Keratinocyte (primary cell): ENCODE measurements around the gene B9D1. TPM values are rescaled to one million over a fixed set of nuclear protein-coding genes. Genes with fewer than 3 reads are reported as not detected.

Source experiments
- DNase-seq: peaks from one replicate; pipeline ENCODE4 v3.0.0-alpha.2; 2011; ENCODE audit warnings: low read depth, missing footprints, low spot score
- FAIRE-seq: peaks from 2 replicates; lab custom pipeline; 2011; peaks lifted over from hg19 to GRCh38; lab: Jason Lieb, UNC
- H2AFZ ChIP-seq: 2 replicates; pipeline ENCODE4 v1.6.0; 2012; ENCODE audit warnings: low read length, control low read depth, inconsistent platforms; ENCODE audit not compliant: control insufficient read depth
- H3K27ac ChIP-seq: 2 replicates; pipeline ENCODE4 v1.5.1; 2011; ENCODE audit warnings: low read length; ENCODE audit not compliant: control insufficient read depth, insufficient read depth
- H3K27me3 ChIP-seq: 3 replicates; pipeline ENCODE4 v1.6.0; 2011; ENCODE audit warnings: low read length; ENCODE audit not compliant: control insufficient read depth, insufficient read depth; ENCODE audit errors: extremely low read depth
- H3K36me3 ChIP-seq, 2 experiments: 2 replicates in 1 of 2; 3 replicates in 1 of 2; pipeline ENCODE4 v1.5.1; 2011; ENCODE audit warnings: low read length in 2 of 2, mild to moderate bottlenecking in 1 of 2; ENCODE audit not compliant: control insufficient read depth in 2 of 2, insufficient read depth in 2 of 2; ENCODE audit errors: extremely low read depth in 1 of 2
- H3K4me1 ChIP-seq: 3 replicates; pipeline ENCODE4 v1.5.1; 2011; ENCODE audit warnings: low read length; ENCODE audit not compliant: control insufficient read depth, insufficient read depth; ENCODE audit errors: extremely low read depth
- H3K4me2 ChIP-seq: 3 replicates; pipeline ENCODE4 v1.6.0; 2011; ENCODE audit warnings: low read depth, low read length; ENCODE audit not compliant: control insufficient read depth, insufficient read depth; ENCODE audit errors: extremely low read depth
- H3K4me3 ChIP-seq, 3 experiments: fragments of 200-600 bp in 1 of 3; sonication (generic) in 1 of 3; 2 replicates in 2 of 3; 3 replicates in 1 of 3; pipeline ENCODE4 v1.5.1; 2011 to 2016; ENCODE audit warnings: low read length in 3 of 3, mild to moderate bottlenecking in 3 of 3, control low read depth in 2 of 3, inconsistent platforms in 1 of 3, low read depth in 1 of 3, mixed read lengths in 1 of 3, mixed run types in 1 of 3, moderate library complexity in 1 of 3; ENCODE audit not compliant: control insufficient read depth in 2 of 3, insufficient read depth in 2 of 3; ENCODE audit errors: extremely low read depth in 1 of 3
- H3K79me2 ChIP-seq: 2 replicates; pipeline ENCODE4 v1.6.0; 2012; ENCODE audit warnings: low read length; ENCODE audit not compliant: control insufficient read depth, insufficient read depth
- H3K9ac ChIP-seq: 3 replicates; pipeline ENCODE4 v1.6.0; 2011; ENCODE audit warnings: low read length; ENCODE audit not compliant: control insufficient read depth, insufficient read depth; ENCODE audit errors: extremely low read depth
- H3K9me1 ChIP-seq: 3 replicates; pipeline ENCODE4 v1.6.0; 2011; ENCODE audit warnings: low read length; ENCODE audit not compliant: control insufficient read depth, insufficient read depth; ENCODE audit errors: extremely low read depth
- H3K9me3 ChIP-seq: 2 replicates; pipeline ENCODE4 v1.5.1; 2012; ENCODE audit warnings: low read depth, low read length; ENCODE audit not compliant: control insufficient read depth
- H4K20me1 ChIP-seq: 3 replicates; pipeline ENCODE4 v1.6.0; 2011; ENCODE audit warnings: low read length; ENCODE audit not compliant: control insufficient read depth, insufficient read depth; ENCODE audit errors: extremely low read depth
- EZH2 ChIP-seq: IDR thresholded peaks from one replicate; pipeline ENCODE4 v1.6.1; 2012; ENCODE audit warnings: inconsistent platforms, mild to moderate bottlenecking, low read length, moderate library complexity
- dilution Hi-C: fragments of 300-500 bp; cut with MboI; formaldehyde crosslinking; loops from one replicate; pipeline ENCODE4 v1.7.0; 2020; ENCODE audit warnings: low sequenced_read_pairs; ENCODE audit not compliant: extremely low pct_ligation_motif_present
- polyA plus RNA-seq, 5 experiments: library from polyadenylated mRNA; depleted of rRNA in 3 of 5; stranded (reverse) in 3 of 5; stranded (forward) in 1 of 5; unstranded in 1 of 5; fragments of >200 nt; gene quantifications; 1 replicate in 1 of 5; 2 replicates in 3 of 5; 3 replicates in 1 of 5; pipeline versions ENCODE4 v1.2.1 to v1.2.3, GENCODE V29; 2011 to 2012; ENCODE audit warnings: missing spikeins in 2 of 5, low read depth in 1 of 5, low replicate concordance in 1 of 5
- TF ChIP-seq, protein P1 (sequence below), 3 experiments: IDR thresholded peaks in 1 of 3; conservative IDR thresholded peaks in 1 of 3; optimal IDR thresholded peaks in 1 of 3; 2 replicates in 2 of 3; 3 replicates in 1 of 3; pipeline versions ENCODE3 to v1.5.1; 2011; ENCODE audit warnings: low read length in 3 of 3, mild to moderate bottlenecking in 3 of 3, moderate library complexity in 2 of 3, control low read depth in 1 of 3, inconsistent platforms in 1 of 3; ENCODE audit not compliant: insufficient read depth in 2 of 3; ENCODE audit errors: extremely low read depth in 1 of 3

B9D1 gene
- polyA plus RNA-seq, 1 donor (not counting 4 experiments of a cell fraction or from before 2014, with no cell fraction given) = 30.3 TPM

DNA sequence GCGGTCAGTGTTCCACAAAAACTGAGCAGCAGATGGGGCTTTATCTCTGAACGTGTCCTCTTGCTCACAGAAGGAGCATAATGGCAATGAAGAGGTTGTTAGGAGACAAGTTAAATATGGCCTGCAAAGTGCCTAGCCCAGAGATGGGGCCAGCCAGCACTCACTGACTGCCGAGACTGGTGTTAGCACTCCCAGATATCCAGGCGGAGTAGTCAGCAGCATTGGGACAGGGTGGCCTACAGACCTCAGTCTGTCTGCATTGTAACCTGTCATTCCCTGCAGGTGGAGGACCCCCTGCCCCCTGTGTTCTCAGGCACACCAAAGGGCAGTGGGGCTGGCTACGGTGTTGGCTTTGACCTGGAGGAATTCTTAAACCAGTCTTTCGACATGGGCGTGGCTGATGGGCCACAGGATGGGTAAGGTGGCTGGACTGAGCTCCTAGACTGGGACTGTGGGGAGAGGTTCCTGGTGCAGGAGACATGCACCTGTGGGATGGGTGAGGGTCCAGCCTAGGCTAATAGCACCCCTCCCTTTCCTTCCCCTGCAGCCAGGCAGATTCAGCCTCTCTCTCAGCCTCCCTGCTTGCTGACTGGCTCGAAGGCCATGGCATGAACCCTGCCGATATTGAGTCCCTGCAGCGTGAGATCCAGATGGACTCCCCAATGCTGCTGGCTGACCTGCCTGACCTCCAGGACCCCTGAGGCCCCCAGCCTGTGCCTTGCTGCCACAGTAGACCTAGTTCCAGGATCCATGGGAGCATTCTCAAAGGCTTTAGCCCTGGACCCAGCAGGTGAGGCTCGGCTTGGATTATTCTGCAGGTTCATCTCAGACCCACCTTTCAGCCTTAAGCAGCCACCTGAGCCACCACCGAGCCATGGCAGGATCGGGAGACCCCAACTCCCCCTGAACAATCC, 20.3 kb upstream of the B9D1 start:
- Histone ChIP-seq H4K20me1 (no peaks in the 10 kb centered on the region), H2AFZ (no peak overlapping the region), H3K4me3 (no peak overlapping the region), H3K27me3 (no peaks in the 10 kb centered on the region), H3K9me1 (peaks cover 3% of the 10 kb centered on the region), H3K27ac (no peak overlapping the region), H3K4me1 (peaks cover 27% of the 10 kb centered on the region), H3K36me3 (peaks cover 27 to 33% of the 10 kb centered on the region in 2 experiments), H3K4me2 (no peak overlapping the region), H3K9ac (no peak overlapping the region), H3K9me3 (no peaks in the 10 kb centered on the region), H3K79me2 (peaks cover 21% of the 10 kb centered on the region)
- no peak for TF ChIP-seq EZH2
- TF ChIP-seq, protein P1, sequence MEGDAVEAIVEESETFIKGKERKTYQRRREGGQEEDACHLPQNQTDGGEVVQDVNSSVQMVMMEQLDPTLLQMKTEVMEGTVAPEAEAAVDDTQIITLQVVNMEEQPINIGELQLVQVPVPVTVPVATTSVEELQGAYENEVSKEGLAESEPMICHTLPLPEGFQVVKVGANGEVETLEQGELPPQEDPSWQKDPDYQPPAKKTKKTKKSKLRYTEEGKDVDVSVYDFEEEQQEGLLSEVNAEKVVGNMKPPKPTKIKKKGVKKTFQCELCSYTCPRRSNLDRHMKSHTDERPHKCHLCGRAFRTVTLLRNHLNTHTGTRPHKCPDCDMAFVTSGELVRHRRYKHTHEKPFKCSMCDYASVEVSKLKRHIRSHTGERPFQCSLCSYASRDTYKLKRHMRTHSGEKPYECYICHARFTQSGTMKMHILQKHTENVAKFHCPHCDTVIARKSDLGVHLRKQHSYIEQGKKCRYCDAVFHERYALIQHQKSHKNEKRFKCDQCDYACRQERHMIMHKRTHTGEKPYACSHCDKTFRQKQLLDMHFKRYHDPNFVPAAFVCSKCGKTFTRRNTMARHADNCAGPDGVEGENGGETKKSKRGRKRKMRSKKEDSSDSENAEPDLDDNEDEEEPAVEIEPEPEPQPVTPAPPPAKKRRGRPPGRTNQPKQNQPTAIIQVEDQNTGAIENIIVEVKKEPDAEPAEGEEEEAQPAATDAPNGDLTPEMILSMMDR (optimal IDR thresholded peaks at IDR 0.05 in 1 of 3, IDR thresholded peaks at IDR 0.05 in 1 of 3, conservative IDR thresholded peaks at IDR 0.05 in 1 of 3; ENCODE audit: extremely low read depth in 1 of 3, insufficient read depth in 2 of 3, low read length in 3 of 3) = no peak
- dilution Hi-C loops = no loop called here
- FAIRE-seq (no peak), DNase-seq (no peak)

DNA sequence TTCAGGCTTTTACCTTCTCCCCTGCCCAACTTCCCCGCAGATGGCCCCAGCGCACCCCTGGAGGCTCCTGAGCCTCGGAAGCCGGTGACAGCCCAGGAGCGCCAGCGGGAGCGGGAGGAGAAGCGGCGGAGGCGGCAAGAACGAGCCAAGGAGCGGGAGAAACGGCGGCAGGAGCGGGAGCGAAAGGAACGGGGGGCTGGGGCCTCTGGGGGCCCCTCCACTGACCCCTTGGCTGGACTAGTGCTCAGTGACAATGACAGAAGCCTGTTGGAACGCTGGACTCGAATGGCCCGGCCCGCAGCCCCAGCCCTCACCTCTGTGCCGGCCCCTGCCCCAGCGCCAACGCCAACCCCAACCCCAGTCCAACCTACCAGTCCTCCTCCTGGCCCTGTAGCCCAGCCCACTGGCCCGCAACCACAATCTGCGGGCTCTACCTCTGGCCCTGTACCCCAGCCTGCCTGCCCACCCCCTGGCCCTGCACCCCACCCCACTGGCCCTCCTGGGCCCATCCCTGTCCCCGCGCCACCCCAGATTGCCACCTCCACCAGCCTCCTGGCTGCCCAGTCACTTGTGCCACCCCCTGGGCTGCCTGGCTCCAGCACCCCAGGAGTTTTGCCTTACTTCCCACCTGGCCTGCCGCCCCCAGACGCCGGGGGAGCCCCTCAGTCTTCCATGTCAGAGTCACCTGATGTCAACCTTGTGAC, 19.4 kb upstream of the B9D1 start:
- FAIRE-seq (no peak), DNase-seq (no peak)
- Histone ChIP-seq H3K27me3 (no peaks in the 10 kb centered on the region), H3K79me2 (peaks cover 21% of the 10 kb centered on the region), H3K9ac (no peak overlapping the region), H4K20me1 (no peaks in the 10 kb centered on the region), H3K4me2 (no peak overlapping the region), H3K4me3 (no peak overlapping the region), H3K4me1 (peaks cover 27% of the 10 kb centered on the region), H3K9me3 (no peaks in the 10 kb centered on the region), H3K9me1 (peaks cover 3% of the 10 kb centered on the region), H3K27ac (no peak overlapping the region), H2AFZ (no peak overlapping the region), H3K36me3 (peaks cover 27 to 33% of the 10 kb centered on the region in 2 experiments)
- dilution Hi-C loops = no loop called here
- no peak for TF ChIP-seq EZH2
- TF ChIP-seq, protein P1 (optimal IDR thresholded peaks at IDR 0.05 in 1 of 3, IDR thresholded peaks at IDR 0.05 in 1 of 3, conservative IDR thresholded peaks at IDR 0.05 in 1 of 3; ENCODE audit: extremely low read depth in 1 of 3, insufficient read depth in 2 of 3, low read length in 3 of 3) = no peak
